GM21515 (cell line): Measurements from ENCODE around the gene METTL21A.

Source experiments
- ATAC-seq: cut with Tn5 transposase; IDR thresholded peaks from one replicate; pipeline ENCODE4 v1.9.1; 2021; ENCODE audit not compliant: unreplicated experiment

The METTL21A gene

GRCh38 chr2:207624185-207625013 lies 795 bp downstream of the METTL21A start:
- peak; percentile 45 for ATAC-seq

- no peak for ATAC-seq
Measured at GRCh38 chr2:207621501-207622039, 3.6 kb downstream of the METTL21A start.

- peak; percentile 39 for ATAC-seq
Measured at GRCh38 chr2:207619764-207620203, 5.4 kb downstream of the METTL21A start.

DNA sequence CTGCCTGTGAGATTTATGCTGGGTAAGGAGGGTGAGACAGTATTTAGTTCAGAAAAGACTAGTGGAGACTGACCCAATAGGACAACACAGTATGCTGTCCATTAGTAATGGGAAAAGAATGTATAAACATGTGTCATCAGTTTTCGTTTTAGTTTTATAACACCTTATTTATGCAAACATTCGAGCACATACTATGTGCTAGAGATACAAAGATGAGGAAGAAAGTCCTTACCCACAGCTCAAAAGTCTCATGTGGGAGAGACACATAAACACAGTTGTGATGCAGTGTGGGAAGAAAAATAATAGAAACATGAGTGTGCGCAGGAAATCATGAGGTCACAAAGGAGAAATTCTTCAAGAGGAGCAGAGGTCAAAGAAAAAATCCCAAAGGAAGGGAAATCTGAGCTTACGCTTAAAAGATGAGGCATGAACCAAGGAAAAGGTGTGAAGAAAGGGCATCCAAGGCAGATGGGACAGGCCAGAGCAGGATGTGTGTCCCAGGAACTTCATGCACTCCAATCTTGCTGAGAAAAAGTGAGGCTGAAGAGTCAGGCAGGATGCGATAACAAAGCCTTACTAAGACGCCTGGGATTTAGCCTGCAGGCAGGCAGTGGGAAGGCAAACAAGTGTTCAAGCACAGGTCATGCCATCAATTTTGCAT lies 8.1 kb downstream of the METTL21A start:
- no peak for ATAC-seq

GRCh38 chr2:207616185-207616584 lies 9.0 kb downstream of the METTL21A start:
- ATAC-seq, result no peak

DNA sequence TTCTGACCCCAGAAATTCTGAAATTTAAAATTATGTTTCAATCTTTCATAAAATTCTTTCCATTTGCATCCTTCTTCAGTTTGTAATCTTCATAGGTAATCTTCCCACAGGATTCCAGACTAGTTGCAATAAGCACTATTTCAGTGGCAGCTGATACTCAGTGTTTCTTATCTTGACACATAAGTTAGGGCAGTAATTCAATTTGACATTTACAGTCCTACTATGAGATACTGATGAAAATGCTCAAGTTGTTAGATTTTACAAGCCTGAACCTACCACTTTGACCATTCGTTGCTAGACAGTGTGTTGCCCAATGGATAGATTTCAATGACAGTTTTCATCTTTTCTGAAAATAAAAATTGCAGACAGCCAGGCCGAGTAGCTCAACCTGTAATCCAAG lies 10.4 kb downstream of the METTL21A start:
- no peak for ATAC-seq

GRCh38 chr2:207612714-207613113 lies 12.5 kb downstream of the METTL21A start:
- no peak for ATAC-seq

DNA sequence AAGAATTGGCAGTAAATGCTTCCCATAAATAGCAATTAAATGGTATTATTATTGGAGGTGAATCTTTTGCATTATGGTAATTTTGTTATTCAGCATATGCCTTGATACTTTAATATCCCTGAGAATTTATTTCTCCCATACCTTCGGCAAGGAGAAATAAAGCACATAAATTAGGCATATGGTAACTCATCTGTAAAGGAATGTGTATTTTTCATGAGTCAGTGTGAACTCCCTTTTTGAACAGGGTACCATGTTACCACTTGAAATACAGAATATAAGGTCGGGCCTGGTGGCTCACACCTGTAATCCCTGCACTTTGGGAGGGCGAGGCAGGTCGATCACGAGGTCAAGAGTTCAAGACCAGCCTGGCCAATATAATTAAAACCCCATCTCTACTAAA lies 18.4 kb downstream of the METTL21A start:
- no peak for ATAC-seq

DNA sequence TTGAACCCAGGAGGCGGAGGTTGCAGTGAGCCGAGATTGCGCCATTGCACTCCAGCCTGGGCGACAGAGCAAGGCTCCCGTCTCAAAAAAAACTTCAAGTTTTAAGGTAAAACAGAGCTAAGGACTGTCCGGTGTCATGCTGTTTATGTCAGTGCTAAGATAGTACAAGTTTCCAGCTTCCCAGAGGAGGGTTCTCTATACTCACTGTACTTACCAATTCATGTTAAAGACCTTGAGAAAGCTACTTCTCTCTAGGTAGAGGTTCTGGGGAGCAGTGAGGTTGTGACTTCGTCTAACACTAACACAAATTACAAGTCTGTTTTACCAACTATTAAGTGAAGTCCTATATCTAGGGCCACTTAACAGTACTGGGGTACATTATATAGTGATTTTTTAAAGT lies 18.8 kb downstream of the METTL21A start:
- ATAC-seq, result no peak

DNA sequence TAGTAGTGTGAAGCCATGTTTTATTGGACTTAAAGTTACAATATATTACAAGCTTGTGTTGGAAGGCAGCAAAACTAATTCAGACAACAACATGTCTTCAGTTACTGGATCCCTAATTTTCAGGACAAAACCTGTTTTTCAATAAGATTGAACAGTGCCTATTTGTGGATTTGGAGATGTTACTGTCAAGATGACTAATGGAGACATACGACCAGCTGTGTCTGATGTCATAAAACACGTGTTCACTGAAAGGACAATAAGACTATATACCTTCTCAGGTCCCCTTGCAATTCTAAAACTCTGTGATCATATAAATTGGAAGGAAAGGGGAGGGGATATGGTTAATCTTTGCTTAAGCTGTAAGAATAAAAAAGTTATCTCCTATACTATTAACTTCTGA lies 21.7 kb downstream of the METTL21A start:
- no peak for ATAC-seq

- no peak for ATAC-seq
Measured at GRCh38 chr2:207601774-207602173, 23.4 kb downstream of the METTL21A start.

DNA sequence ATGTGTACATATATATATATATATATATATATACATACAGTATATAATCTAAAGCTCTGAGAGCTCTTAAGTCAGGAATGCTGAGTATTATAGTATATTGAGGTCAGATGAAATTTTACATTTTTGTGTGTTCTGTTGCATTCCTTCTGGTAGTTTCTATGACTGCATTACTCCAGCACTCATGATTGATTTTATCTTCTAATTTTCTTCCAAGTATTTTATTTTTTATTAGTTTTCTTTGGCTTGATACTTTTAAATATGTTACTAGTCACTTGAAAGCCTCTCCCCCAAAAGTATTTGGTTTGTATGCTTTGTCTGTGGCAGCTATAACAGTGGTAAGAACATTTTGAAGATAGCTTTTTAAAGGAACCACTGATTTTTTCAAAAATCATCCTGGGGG lies 25.0 kb downstream of the METTL21A start:
- no peak for ATAC-seq

GRCh38 chr2:207599636-207600035 lies 25.6 kb downstream of the METTL21A start:
- no peak for ATAC-seq

GRCh38 chr2:207594731-207595130 lies 30.5 kb downstream of the METTL21A start:
- no peak for ATAC-seq

DNA sequence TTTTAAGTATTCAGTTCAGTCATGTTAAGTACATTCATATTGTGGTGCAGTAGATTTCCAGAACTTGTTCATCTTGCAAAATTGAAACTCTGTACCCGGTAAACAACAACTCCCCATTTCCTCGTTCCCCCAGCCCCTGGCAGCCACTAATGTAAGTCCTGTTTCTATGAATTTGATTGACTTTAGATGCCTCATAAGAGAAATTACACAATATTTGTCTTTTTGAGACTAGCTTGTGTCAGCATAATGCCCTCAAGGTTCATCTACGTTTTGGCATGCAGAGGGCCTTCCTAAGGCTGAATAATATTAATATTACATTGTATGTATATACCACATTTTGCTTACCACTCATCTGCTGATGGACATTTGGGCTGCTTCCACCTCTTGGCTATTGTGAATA lies 30.9 kb downstream of the METTL21A start:
- ATAC-seq, result no peak

GRCh38 chr2:207593277-207593676 lies 31.9 kb downstream of the METTL21A start:
- ATAC-seq, result no peak

DNA sequence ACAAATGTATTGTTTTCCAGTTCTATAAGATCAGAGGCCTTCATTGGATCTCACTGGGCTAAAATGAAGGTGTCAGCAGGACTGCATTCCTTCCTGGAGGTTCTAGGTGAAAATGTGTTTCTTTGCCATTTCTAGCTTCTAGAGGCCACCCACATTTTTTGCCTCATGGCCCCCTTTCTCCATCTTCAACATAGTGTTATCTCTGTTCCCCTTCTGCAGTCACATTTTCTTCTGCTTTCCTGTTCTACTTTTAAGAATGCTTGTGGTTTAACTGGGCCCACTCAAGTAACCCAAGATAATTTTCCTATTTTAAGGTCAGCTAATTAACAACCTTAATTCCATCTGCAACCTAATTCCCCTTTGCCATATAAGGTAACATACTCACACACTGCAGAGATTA lies 36.1 kb downstream of the METTL21A start:
- ATAC-seq, result no peak

DNA sequence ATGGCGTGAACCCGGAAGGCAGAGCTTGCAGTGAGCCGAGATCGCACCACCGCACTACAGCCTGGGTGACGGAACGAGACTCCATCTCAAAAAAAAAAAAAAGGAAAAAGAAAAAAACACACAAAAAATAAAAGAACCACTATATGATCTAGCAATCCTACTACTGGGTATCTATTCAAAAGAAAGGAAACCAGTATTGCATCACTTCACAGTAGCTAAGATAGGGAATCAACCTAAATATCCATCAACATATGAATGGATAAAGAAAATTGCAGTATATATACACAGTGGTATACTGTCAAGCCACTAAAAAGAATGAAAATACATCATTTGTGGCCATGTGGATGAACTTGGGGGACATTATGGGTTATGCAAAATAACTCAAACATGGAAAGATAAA lies 37.9 kb downstream of the METTL21A start:
- no peak for ATAC-seq

DNA sequence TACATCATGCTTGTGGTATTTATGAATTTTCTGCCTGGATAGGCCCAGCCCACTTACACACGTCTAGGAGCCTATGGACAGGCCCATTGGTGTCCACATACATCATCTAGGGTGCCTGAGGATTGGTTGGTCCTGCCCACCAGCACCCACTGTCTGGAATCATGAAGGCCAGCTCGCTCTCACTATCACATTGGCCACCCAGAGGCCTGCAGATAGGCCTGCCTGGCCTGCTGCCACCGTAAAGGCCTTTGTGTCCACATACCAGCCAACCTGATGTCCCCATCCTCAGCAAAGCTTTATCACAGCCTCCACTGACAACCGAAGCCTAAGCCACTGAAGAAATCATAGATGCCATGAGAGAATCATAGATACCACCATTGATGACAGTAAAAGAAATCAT lies 40.2 kb downstream of the METTL21A start:
- ATAC-seq, result no peak

GRCh38 chr2:207571370-207571769 lies 53.8 kb downstream of the METTL21A start:
- ATAC-seq, result no peak

GRCh38 chr2:207567671-207568070 lies 57.5 kb downstream of the METTL21A start:
- no peak for ATAC-seq
